Type B pancreatic cell (in vitro differentiated cells): ENCODE results near the gene UBASH3B. TPM values are rescaled to one million over a fixed set of nuclear protein-coding genes. Genes with fewer than 3 reads are reported as not detected.

Source experiments
- DNase-seq: peaks from one replicate; pipeline ENCODE4 v3.0.0; 2021; ENCODE audit warnings: mixed read lengths; ENCODE audit not compliant: unreplicated experiment; ENCODE audit errors: extremely low spot score
- H3K27ac Mint-ChIP-seq: 2 replicates; pipeline ENCODE4 v1.8.0; 2021; ENCODE audit warnings: mild to moderate bottlenecking, mixed read lengths
- H3K27me3 Mint-ChIP-seq: 2 replicates; pipeline ENCODE4 v1.8.0; 2021; ENCODE audit warnings: mixed read lengths
- H3K36me3 Mint-ChIP-seq: 2 replicates; pipeline ENCODE4 v1.8.0; 2021; ENCODE audit warnings: mixed read lengths
- H3K4me1 Mint-ChIP-seq: one replicate; pipeline ENCODE4 v1.8.0; 2021; ENCODE audit warnings: mixed read lengths; ENCODE audit not compliant: unreplicated experiment
- H3K4me3 Mint-ChIP-seq: 2 replicates; pipeline ENCODE4 v1.8.0; 2021; ENCODE audit warnings: mild to moderate bottlenecking, mixed read lengths
- H3K9me3 Mint-ChIP-seq: 2 replicates; pipeline ENCODE4 v1.8.0; 2021; ENCODE audit warnings: mixed read lengths
- total RNA-seq: library from RNA; stranded (reverse); gene quantifications from 2 replicates; pipeline ENCODE4 v1.2.1, GENCODE V29; 2021; ENCODE audit warnings: low replicate concordance
- TF ChIP-seq, protein P1 (sequence below): fragments of 200-600 bp; sonication (generic); conservative IDR thresholded peaks from 2 replicates; pipeline ENCODE4 v1.5.0; 2021; ENCODE audit warnings: antibody characterized with exemption, mild to moderate bottlenecking

The UBASH3B gene
- total RNA-seq, 1 donor from 2014 or later, result 8.6 TPM

DNA sequence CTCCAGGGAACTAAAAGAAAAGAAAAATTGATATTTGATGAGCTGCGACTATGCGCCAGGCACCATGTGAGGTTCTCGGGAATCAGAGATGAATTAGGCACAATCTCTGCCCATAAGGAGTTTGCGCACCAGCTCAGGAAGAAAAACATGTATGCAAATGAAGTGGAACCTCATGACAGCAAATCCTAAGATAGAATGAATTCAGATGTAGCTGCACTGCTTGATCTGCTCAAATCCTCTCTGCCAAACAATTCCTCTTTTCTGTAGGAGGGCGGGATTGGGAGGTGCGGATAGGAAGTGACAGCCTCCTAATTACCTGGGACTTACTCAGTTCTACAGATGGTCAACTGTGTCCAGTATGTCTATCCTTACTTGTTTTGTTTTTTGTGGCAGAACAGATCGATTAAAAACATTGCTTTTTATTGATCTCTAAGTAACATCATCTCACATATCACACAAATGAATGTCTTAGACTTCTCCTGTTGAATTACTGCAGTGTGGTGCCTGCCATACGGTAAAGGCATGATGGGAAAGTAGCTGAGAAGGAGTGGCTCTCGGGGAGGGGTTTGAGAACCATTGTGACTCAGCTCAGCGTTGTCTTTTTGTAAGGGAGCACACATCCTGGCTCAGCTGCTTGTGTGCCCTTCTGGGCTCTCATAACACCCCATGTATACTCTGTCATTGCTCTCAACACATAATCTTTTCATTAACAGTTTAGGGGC lies 196.7 kb downstream of the UBASH3B start:
- H3K9me3 Mint-ChIP-seq, result no peaks in the 10 kb centered on the region
- TF ChIP-seq, protein P1, sequence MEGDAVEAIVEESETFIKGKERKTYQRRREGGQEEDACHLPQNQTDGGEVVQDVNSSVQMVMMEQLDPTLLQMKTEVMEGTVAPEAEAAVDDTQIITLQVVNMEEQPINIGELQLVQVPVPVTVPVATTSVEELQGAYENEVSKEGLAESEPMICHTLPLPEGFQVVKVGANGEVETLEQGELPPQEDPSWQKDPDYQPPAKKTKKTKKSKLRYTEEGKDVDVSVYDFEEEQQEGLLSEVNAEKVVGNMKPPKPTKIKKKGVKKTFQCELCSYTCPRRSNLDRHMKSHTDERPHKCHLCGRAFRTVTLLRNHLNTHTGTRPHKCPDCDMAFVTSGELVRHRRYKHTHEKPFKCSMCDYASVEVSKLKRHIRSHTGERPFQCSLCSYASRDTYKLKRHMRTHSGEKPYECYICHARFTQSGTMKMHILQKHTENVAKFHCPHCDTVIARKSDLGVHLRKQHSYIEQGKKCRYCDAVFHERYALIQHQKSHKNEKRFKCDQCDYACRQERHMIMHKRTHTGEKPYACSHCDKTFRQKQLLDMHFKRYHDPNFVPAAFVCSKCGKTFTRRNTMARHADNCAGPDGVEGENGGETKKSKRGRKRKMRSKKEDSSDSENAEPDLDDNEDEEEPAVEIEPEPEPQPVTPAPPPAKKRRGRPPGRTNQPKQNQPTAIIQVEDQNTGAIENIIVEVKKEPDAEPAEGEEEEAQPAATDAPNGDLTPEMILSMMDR, result no peak
- peaks cover 32% of the 10 kb centered on the region for H3K4me1 Mint-ChIP-seq
- H3K27me3 Mint-ChIP-seq, result peaks cover 6% of the 10 kb centered on the region
- no peak overlapping the region for H3K27ac Mint-ChIP-seq
- no peak overlapping the region for H3K4me3 Mint-ChIP-seq
- no peaks in the 10 kb centered on the region for H3K36me3 Mint-ChIP-seq
- DNase-seq, result no peak

DNA sequence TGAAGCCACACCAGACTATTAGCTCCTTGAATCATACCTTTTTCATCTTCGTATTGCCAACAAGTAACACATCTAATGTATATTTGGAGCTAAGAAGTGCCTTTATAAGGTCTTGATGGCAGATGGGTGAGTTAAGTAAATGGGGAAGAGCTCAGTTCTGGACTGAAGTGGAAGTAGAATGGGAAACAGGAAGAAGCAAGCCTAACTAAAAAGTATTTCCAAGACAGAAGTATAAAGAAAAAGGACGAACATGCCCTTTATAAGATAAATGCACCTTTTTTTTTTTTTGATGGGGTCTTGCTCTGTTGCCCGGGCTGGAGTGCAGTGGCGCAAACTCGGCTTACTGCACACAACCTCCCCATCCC lies 197.3 kb downstream of the UBASH3B start:
- peaks cover 32% of the 10 kb centered on the region for H3K4me1 Mint-ChIP-seq
- no peak for DNase-seq
- no peaks in the 10 kb centered on the region for H3K36me3 Mint-ChIP-seq
- TF ChIP-seq, protein P1, result no peak
- no peak overlapping the region for H3K27ac Mint-ChIP-seq
- no peak overlapping the region for H3K4me3 Mint-ChIP-seq
- H3K27me3 Mint-ChIP-seq, result peaks cover 6% of the 10 kb centered on the region
- no peaks in the 10 kb centered on the region for H3K9me3 Mint-ChIP-seq

DNA sequence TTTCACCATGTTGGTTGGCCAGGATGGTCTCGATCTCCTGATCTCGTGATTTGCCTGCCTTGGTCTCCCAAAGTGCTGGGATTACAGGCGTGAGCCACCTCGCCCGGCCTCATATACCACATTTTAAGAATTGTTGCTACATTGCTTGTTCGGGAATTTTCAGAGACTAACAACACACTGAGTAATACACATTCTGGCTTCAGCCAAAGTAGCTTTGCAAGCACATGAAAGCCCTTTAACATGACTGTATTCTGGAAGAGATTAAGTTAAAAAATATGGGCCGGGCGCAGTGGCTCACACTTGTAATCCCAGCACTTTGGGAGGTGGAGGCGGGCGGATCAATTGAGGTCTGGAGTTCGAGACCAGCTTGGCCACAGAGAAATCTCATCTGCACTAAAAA lies 197.7 kb downstream of the UBASH3B start:
- no peak overlapping the region for H3K4me3 Mint-ChIP-seq
- H3K36me3 Mint-ChIP-seq, result no peaks in the 10 kb centered on the region
- DNase-seq, result no peak
- TF ChIP-seq, protein P1, result no peak
- H3K4me1 Mint-ChIP-seq, result peaks cover 32% of the 10 kb centered on the region
- H3K27ac Mint-ChIP-seq, result no peak overlapping the region
- H3K27me3 Mint-ChIP-seq, result peaks cover 6% of the 10 kb centered on the region
- H3K9me3 Mint-ChIP-seq, result no peaks in the 10 kb centered on the region

DNA sequence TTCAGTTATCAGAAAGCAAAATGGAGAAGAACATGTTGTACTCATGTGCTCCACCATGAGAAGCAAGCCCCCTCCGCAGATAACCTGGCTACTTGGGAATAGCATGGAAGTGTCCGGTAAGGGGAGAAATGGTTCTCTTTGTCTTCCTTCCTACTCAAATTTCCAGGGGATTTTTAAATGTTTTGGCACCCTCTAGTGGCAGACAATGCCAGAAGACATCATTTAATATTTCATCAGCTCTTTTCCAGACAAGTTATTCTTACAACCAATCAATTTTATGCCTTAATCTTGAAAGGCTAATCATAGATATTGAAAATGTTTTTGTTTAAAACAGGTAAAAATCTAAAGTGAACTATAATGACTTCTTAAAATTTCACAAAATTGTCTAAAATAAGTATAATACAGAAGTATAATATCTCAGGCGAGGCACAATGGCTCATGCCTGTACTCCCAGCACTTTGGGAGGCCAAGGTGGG lies 198.5 kb downstream of the UBASH3B start:
- no peak for DNase-seq
- Mint-ChIP-seq H3K4me3 (peak overlapping the region; percentile 12), H3K9me3 (no peaks in the 10 kb centered on the region), H3K27me3 (peaks cover 6% of the 10 kb centered on the region), H3K4me1 (peaks cover 32% of the 10 kb centered on the region), H3K27ac (no peak overlapping the region), H3K36me3 (no peaks in the 10 kb centered on the region)
- TF ChIP-seq, protein P1, result peak; percentile 93

DNA sequence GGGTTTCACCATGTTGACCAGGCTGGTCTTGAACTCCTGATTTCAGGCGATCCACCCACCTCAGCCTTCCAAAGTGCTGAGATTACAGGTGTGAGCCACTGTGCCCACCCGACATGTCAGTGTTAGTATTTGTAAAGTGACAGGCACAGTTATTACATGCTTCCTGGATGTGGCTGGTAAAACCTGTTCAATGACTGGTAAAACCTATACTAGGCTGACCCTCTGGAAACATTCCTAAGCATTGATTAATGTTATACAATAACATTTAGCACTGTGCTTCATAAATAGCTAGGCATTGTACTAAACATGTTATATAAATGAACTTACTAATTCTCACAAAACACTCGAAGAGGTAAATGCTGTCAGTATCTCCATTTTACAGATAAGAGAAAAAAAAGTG lies 206.1 kb downstream of the UBASH3B start:
- no peaks in the 10 kb centered on the region for H3K36me3 Mint-ChIP-seq
- H3K9me3 Mint-ChIP-seq, result no peaks in the 10 kb centered on the region
- H3K4me1 Mint-ChIP-seq, result peaks cover 2% of the 10 kb centered on the region

More for the DNA sequence above, 206.1 kb downstream of the UBASH3B start:
- peaks cover 19% of the 10 kb centered on the region for H3K27me3 Mint-ChIP-seq
- H3K4me3 Mint-ChIP-seq, result no peak overlapping the region
- H3K27ac Mint-ChIP-seq, result peak overlapping the region; percentile 16
- TF ChIP-seq, protein P1, result no peak
- DNase-seq, result no peak
